Epithelial cell of prostate (primary cell): ENCODE data around the gene GAS2.
"Not testable (repeated sequence)": the region's sequence is repeated elsewhere in the genome, so short reads cannot be mapped to it uniquely, and the experiment has no call there.

Source experiments
- DNase-seq: peaks from one replicate; pipeline ENCODE4 v3.0.0-alpha.2; 2011; ENCODE audit warnings: low read depth, low spot score
- H3K27ac ChIP-seq: fragments of 450-650 bp; 2 replicates; pipeline ENCODE4 v1.5.1; 2017; ENCODE audit warnings: mild to moderate bottlenecking

Gene GAS2

DNA sequence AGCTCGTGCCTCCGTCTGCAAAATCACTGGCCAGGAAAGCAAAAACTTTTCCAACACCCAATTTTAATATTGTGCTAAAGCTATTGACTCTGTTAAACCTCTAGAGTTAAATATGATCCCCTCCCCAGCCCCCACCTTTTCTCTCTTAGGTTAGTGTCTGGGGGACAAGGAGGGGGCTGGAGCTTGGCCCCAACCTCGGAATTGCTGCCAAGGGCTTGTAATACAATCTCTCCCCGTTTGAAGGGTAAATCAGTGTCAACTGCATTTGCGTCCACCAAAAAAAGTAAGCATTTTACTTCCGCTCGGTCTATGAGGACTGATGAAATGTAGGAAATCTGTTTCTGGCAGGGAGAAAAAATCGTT lies at the start of gene GAS2:
Gene GAS2 (plus strand): TSS at position 287 of the 363 bp plus-strand sequence. CDS start 8,259 bp downstream, outside the sequence.
- DNase-seq, result no peak
- no peak within 1 kb of the TSS for H3K27ac ChIP-seq

DNA sequence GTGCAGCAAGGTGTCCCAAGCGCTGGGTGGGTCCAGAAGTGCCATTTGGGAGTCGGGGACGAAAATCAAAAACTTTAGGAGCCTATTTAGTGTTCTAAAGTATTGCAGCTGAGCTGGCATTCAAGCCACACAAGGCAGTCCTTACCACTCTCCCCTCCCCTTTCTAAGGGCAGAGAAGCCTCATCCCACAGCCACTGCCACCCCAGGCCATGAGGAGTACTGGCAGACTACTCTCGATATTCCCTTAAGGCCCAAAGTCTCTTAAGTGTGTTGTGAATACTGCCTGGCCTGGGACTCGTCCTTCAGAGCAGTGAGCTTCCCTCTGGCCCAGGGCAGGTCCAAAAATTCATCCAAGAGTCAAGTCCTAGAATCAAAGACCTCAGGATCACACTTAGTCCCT lies 48.5 kb upstream of the GAS2 start:
- no peak overlapping the region for H3K27ac ChIP-seq
- no peak for DNase-seq

DNA sequence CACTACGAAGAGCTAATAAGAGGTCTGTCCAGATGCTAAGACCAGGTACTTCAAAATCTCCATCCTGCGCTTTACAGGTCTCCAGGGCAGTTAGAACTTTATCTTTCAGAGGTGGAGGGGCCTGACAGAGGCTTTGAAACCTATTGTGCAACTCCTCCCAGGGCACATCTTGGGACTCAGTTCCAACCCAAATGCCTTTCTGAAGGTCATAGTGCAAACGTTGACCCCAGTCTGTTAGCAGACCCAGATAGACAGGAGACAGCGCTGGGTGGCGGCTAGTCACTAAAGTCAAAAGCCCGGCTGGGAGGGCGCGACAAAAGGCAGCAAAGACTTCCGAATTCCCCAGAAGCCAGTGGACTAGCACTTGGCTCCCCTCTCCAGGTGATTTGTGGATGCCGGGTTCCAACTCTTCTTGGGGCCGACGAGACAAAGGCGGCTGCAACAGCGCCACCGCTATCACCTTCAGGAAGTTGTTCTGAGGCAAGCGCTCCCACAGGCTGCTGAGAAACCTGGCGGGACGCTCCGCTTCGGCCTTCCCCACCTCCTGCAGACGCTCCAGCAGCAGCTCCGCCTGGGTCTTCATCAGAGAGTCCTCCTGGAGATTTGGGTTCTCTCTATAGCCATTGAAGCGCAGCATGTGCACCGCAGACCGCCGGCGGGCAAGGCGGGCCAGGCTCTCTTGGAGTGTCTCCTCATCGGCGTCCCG lies 41.5 kb upstream of the GAS2 start:
- peak overlapping the region; percentile 87 for H3K27ac ChIP-seq
- DNase-seq, result peak; percentile 12

DNA sequence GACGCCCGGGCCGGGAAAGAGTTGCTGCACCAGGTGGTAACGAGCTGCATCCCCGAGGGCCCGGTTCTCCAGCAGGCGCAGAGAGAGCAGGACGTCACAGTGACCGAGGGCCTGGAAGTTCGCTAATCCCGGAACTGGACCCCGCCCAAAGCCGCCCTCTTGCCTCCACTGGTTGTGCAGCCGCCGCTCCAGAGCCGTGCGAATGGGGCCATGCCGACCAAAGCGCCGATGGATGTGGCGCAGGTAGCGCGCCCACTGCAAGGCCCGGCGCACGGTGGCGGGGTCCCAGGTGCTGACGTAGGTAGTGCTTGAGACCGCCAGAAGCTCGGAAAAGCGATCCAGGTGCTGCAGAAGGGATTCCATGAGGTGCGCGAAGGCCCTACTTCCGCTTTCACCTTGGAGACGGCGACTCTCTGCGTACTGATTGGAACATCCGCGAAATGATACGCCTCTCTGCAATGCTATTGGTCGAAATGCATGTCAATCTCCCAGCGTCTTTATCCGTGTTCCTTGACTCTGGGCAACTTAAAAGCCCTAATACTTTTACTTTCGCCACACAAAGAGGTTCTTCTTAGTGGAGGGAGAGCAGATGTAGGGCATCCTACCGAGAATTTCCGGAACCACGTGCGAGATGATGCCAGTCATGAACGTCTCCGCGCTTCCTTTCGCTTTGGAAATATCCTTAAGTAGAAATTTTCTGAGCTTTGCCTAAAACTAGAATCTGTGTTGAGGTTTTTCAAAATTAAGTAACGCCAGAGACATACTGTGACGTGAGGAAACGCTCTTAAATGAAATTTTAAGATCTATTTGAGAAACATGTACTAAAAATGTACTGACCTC lies 40.7 kb upstream of the GAS2 start, which contains the start of gene FANCF:
Gene FANCF (minus strand): TSS at position 376 of the 840 bp plus-strand sequence. CDS start 13 bp downstream, at position 363.
- peak within 1 kb of the TSS; percentile 87 for H3K27ac ChIP-seq

DNA sequence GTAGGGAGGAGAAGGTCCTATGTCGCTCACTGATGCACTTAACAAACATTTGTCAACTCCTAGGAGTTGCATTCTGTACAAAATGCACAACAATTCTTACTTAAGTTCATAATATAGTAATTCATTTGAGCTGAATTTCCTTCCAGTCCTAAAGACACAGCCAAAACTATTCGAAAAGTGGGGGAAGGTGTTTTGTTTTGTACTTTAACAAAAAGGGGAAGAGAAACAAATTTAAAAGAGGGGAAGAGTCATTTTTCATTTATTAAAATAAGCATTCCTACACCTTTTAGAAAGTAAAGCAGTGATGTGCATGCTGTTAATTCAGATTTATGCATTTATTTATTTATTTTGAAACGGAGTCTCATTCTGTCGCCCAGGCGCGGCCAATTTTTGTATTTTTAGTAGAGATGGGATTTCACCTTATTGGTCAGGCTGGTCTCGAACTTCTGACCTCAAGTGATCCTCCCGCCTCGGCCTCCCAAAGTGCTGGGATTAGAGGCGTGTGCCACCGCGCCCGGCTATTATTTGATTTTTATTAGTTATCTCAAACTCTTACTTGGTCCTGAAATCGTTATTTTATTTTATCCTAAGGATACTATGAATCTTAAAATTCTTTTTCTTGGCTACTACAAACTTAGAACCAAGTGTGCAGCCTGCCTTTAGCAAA lies 39.7 kb upstream of the GAS2 start:
- peak overlapping the region; percentile 87 for H3K27ac ChIP-seq

More for the DNA sequence above, 40.7 kb upstream of the GAS2 start, which contains the start of gene FANCF:
- DNase-seq, result peak; percentile 95

DNA sequence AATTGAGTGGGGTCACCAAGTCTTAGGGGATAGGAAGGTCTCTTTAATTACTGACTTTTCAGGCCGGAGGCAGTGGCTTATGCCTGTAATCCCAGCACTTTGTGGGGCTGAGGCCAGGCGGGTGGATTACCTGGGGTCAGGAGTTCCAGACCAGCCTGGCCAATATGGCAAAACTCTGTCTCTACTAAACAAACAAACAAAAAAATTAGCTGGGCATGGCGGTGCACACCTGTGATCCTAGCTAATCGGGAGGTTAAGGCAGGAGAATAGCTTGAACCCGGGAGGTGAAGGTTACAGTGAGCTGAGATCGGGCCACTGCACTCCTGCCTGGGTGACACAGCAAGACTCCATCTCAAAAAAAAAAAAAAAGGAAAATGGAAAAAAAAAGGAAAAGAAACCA lies 39.0 kb upstream of the GAS2 start:
- no peak for DNase-seq
- no peak overlapping the region for H3K27ac ChIP-seq

More for the DNA sequence above, 39.7 kb upstream of the GAS2 start:
- no peak for DNase-seq

DNA sequence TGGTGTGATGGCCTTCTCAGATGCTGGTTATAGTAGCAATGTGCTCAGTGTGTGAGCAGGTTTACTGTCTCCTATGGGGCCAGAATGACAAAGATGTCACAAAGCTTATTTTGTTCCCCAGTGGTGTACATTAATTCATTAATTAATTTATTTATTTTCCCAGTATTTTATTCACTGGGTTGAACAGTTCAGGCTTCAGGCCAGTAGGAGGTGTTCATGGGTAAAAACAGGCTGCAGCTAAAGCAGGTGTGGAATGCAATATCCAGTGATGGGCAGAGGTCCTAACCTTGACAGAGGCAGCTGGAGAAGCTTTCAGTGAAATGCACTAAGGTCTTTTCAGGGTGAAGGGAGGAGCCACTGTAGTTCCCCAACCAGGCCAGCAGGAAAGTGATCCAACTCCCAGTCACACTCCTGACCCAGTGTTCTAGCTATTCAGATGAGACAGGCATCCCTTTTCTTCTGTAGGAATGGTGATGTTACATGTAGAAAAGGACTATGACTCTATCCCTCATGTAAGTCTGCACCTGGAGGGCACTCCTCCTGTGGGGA lies 33.0 kb upstream of the GAS2 start:
- no peak for DNase-seq
- H3K27ac ChIP-seq, result no peak overlapping the region

DNA sequence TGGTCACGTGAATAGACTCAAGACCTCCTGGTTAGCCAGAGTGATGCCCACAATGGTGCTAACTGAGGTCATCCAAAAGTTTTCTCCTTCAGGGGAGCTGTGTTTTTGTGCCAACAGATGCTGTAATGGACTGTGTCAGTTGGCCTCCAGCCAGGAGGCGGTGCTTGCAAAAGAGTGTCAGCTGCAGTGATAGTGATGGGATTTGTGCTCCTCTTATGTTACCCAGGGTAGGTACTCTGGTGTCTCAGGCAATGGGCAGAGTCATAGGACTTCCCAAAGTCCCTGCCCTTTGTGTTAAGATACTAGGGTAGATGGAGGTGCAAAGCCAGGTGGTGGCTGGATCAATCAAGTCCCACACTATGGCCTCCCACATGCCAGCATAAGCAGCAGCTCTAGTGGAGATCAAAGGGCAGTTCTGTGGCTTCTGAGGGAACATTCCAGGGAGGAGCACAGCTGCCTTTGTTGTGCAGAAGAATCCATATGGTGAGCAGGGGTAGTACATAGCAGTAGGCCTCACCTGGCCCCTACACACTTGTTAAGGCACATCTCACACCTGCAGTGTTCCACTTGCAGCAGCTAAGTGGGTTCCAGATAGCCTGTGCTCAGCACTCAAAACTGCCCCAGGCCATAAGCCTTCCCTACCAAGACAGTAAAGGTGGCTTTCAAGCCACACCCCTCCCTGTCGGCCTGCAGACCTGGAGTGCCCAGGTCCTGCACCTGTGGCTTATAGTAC lies 31.3 kb upstream of the GAS2 start:
- no peak for DNase-seq
- no peak overlapping the region for H3K27ac ChIP-seq

DNA sequence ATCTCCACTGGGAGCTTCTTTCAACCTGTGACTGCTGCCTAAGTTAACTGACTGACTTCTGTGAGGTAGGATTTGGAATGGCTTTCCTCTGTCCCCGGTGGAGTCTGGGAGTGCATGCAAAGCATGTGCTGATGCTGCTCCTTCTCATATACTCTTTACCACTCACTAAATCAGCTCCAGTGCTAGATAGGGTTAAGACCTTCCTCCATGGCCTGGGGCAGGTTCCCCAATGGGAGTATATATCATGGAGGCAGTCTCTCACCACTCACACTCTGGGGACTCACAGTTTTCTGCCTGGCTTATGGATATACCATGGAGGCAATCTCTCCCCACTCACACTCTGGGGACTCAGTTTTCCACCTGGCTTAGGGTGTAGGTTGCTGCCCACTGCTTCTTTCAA lies 30.7 kb upstream of the GAS2 start:
- no peak overlapping the region for H3K27ac ChIP-seq
- no peak for DNase-seq

DNA sequence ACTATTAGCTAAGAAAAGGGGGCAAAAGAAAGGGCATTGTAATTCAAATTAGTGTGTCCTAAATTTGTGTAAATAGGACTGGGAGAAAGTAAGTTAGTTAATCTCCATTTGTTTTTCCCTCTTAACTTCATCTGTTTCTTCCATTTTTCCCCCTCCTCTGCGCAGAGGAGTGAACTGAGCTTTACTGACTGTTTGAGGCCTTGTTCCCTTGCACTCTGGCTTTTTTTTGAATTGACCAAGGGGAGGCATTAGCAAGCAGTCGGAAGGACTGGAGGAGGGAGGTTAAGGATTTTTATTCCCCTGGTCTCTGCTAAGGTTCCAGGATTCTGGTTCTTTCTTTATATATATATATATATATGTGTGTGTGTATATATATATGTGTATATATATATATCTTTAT lies 25.5 kb upstream of the GAS2 start:
- H3K27ac ChIP-seq, result no peak overlapping the region
- no peak for DNase-seq

DNA sequence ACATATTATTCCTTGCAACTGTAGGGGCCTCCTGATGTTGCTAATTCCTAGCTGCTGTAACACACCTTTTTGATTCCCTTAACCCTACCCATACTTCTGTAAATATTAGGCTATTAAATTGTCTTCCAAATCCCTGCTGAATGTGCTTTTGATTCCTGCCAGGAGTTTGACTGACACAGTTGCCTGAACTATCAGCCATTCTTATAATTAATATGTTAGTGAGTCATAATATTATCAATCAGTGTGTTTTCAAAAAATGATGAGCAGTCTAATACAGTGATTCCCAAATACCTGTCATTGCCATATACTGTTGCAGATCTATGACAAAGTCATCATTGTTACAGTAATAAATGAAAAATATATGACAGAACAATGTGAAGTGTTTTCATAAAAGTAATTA lies 24.9 kb upstream of the GAS2 start:
- DNase-seq, result no peak
- H3K27ac ChIP-seq, result no peak overlapping the region

DNA sequence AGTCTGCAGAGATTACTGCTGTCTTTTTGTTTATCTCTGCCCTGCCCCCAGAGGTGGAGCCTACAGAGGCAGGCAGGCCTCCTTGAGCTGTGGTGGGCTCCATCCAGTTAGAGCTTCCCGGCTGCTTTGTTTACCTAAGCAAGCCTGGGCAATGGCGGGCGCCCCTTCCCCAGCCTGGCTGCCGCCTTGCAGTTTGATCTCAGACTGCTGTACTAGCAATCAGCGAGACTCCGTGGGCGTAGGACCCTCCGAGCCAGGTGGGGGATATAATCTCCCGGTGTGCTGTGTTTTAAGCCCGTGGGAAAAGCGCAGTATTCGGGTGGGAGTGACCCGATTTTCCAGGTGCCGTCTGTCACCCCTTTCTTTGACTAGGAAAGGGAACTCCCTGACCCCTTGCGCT lies 14.1 kb upstream of the GAS2 start:
- DNase-seq, H3K27ac ChIP-seq: not testable (repeated sequence)

DNA sequence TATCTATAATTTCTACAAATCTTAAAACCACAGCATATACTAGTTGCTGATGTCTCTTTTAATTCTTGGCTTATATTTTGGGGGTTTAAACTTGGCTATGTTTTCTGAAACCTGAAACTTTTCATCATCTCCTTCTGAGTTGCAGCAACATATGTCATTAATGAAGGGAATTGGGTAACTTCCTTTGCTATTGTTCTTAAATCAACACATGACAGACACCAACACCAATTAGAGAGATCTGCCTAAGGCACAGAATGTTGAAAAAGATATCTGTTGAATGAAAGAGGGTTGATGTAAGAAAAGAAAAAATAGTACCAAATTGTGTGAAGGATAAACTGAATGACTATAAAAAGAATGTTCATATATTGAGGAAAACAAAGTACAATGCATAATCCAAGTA lies 10.3 kb upstream of the GAS2 start:
- DNase-seq, result no peak
- no peak overlapping the region for H3K27ac ChIP-seq

DNA sequence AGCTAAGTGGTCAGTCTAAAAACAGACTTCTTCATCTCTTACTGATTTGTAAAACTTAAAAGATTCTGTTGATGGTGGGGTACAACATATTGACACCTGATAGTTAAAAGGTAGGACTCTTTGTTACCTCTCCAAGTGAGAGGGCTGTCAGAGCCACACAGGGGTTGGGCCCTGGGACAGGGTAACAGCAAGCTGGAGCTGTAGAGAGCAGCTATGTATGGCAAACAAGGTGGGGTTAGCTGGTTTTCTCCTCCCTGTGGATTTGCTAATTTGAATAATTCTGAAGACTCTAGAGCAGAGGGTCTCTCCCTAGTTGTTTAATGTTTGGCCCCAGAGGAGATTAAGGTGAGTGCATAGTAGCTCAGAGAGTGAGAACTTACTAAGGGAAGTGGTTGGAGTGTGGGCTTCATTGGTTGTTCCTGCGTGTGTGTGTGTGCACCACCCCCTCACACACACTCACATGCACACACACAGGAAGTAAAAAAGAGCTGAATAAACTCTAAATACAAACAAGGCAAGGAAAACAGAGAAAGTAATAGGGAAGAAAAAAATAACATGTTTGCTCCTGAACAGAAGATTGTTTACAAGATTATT lies 9.2 kb upstream of the GAS2 start:
- H3K27ac ChIP-seq, result no peak overlapping the region
- DNase-seq, result no peak

DNA sequence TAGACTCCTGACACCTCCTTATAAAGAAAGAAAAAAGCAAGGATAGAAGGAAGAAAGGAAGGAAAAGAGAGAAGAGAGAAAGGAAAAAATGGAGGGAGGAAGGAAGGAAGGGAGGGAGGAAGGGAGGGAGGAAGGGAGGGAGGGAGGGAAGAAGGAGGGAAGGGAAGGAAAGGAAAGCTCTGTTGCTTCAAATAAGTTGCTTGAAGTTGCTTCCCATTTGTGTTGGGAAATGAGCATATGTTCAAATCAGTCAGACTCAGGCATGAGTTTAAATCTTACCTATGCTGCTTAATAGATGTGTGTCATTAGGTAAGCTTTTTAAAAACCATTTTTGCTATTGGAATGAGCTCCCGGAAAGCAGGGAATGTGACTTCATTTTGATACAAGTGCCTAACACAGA lies 6.6 kb upstream of the GAS2 start:
- H3K27ac ChIP-seq, result no peak overlapping the region
- no peak for DNase-seq

DNA sequence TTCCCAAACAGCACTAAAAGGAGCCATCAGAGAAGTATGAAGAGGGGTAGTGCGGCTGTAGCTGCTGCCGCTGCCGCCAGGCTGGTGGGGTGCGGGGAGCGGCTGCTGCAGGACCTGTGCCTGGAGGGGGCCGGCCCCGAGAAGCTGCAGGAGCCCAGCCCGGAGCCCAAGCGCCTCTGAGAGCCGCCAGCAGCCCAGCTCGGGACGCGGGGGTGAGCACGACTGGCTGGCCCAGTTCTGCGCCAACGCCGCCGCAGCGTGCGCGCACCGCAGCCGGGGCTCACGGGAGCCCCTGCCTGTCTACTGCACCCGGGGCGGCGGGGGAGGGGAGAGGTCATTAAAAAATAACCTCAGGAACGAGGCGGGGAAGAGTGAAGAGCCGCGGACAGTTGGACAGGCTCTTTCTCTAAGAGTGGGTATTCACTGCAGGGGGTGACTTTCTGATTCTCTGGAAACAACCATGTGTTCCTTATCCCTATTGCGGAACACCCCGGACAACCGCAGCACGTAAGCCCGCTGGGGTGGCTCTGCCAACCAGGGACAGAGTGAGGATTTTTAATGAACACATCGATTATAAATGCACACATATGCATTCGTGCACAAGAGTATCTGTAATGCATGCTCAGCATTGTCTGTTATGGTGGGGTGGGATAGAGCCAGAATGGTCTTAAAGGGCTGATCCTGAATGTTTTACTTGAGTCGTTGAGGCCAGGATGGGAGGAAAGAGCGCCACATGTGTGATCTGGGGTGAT lies 453 bp downstream of the GAS2 start:
- H3K27ac ChIP-seq, result no peak overlapping the region
- DNase-seq, result no peak

DNA sequence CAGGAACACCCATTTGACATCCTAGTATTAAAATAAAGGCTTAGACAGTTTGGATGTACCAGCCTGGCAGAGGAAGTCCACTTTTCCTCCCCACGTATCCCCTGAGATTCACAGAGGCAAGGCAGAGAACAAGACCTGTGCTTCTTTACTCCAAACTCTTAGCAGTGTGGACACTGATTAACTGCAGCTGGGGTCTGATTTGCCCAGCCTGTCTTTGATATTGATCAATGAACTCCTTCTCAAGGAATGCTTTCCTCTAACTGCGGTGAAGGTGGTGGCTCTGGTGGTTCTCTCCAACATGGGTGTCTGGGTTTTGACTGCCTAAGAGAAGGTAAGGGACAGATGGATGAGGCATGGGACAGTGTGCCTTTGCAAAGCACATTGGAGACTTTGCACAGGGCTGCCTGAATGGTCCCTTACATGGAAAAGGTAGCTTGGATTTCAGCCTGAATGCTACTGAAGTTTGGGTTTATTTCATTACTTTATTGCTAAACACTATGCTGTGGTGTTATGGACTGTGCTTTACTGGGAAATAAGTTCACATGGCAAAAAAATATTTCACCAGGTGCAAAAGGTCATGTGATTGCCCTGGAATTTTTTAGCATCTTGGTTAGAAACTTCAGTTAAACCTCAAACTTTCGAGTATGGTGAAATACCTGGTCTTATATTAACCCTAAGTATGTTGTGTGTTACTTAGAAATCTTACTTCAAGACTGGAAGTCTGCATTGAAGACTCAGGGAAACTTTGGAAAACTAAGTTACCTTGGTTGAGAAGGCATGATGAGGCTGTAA lies 1.8 kb downstream of the GAS2 start:
- DNase-seq, result no peak
- no peak overlapping the region for H3K27ac ChIP-seq

DNA sequence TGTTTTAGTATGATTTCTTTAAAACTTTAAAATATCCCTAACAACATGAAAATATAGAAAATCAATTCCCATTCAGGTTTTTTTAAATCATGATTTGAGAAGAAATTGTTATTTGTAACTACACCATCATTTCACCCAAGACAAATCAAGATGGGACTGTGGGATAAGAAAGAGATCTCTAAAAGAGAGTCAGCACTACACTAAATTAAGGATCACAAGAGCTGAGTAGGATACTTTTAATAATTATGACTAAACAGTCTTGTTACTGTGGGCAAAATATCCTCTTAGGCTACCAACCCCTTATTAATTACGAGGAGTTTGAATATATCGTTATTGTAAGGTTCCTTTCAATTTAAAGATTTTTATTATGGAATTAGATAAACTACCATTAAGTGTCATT lies 3.0 kb downstream of the GAS2 start:
- no peak overlapping the region for H3K27ac ChIP-seq
- DNase-seq, result no peak
